B cell (primary cell): ENCODE results near the gene BICDL2. TPM values are rescaled to one million over a fixed set of nuclear protein-coding genes. Genes with fewer than 3 reads are reported as not detected.

Experiments
- ATAC-seq: fragments of 200-7000 bp; cut with Tn5 transposase; one replicate; pipeline ENCODE4 v1.10.0; 2021; ENCODE audit warnings: low read depth, mild to moderate bottlenecking, moderate number of reproducible peaks, moderate library complexity
- CTCF ChIA-PET: fragments of 350-600 bp; sonication (Branson Sonifier 250); formaldehyde crosslinking; loops from one replicate; lab custom pipeline; 2021; ENCODE audit warnings: antibody characterized with exemption, inconsistent platforms; lab: Charles Lee
- POLR2A ChIA-PET: fragments of 350-600 bp; sonication (Branson Sonifier 250); formaldehyde crosslinking; loops from one replicate; lab custom pipeline; 2021; ENCODE audit warnings: antibody characterized with exemption; lab: Charles Lee
- DNase-seq: peaks from one replicate; pipeline ENCODE4 v3.0.0; 2013
- H2AFZ ChIP-seq: 2 replicates; pipeline ENCODE4 v1.6.1; 2012; ENCODE audit warnings: mild to moderate bottlenecking, low read depth, low read length; ENCODE audit not compliant: insufficient read depth, poor library complexity, severe bottlenecking
- H3K27ac ChIP-seq, 2 donors: 1 replicate in 1 of 2; 2 replicates in 1 of 2; pipeline ENCODE4 v1.5.1; 2012 to 2013; ENCODE audit warnings: low read length in 2 of 2, mild to moderate bottlenecking in 2 of 2, moderate library complexity in 1 of 2
- H3K27me3 ChIP-seq, 4 experiments: fragments of 200-600 bp in 1 of 4; sonication (generic) in 1 of 4; replicated peaks in 1 of 4; 1 replicate in 2 of 4; 2 replicates in 2 of 4; pipeline versions ENCODE4 v1.6.1 to v1.7.0; 2013 to 2016; ENCODE audit warnings: low read length in 3 of 4, mild to moderate bottlenecking in 2 of 4, mixed read lengths in 1 of 4, moderate library complexity in 1 of 4; ENCODE audit not compliant: insufficient read depth in 4 of 4, control insufficient read depth in 3 of 4; ENCODE audit errors: control extremely low read depth in 1 of 4
- H3K36me3 ChIP-seq, 2 experiments: replicated peaks in 1 of 2; 1 replicate in 1 of 2; 2 replicates in 1 of 2; pipeline versions ENCODE4 v1.6.1 to v1.7.1; 2013; ENCODE audit warnings: low read length in 1 of 2; ENCODE audit not compliant: insufficient read depth in 2 of 2, control insufficient read depth in 1 of 2; ENCODE audit errors: control extremely low read depth in 1 of 2, extremely low read depth in 1 of 2
- H3K4me1 ChIP-seq, 2 donors: fragments of 200-600 bp in 1 of 2; sonication (generic) in 1 of 2; 1 replicate in 1 of 2; 2 replicates in 1 of 2; pipeline versions ENCODE4 v1.5.1 to v1.6.1; 2013 to 2017; ENCODE audit warnings: low read length in 2 of 2; ENCODE audit not compliant: control insufficient read depth in 2 of 2, insufficient read depth in 2 of 2
- H3K4me2 ChIP-seq: replicated peaks from 2 replicates; pipeline ENCODE3; 2012; ENCODE audit warnings: mild to moderate bottlenecking, low read depth, low read length; ENCODE audit not compliant: poor library complexity, severe bottlenecking
- H3K4me3 ChIP-seq, 5 experiments: fragments of 200-600 bp in 1 of 5; sonication (generic) in 1 of 5; 1 replicate in 3 of 5; 2 replicates in 2 of 5; pipeline versions ENCODE4 v1.5.1 to v1.7.0; 2011 to 2016; ENCODE audit warnings: low read length in 4 of 5, mild to moderate bottlenecking in 4 of 5, low read depth in 2 of 5, control low read depth in 1 of 5, moderate library complexity in 1 of 5; ENCODE audit not compliant: insufficient read depth in 1 of 5; ENCODE audit errors: control extremely low read depth in 1 of 5, extremely low read depth in 1 of 5
- H3K79me2 ChIP-seq: fragments of 200-600 bp; sonication (generic); one replicate; pipeline ENCODE4 v1.6.0; 2016; ENCODE audit warnings: low read length; ENCODE audit not compliant: control insufficient read depth, insufficient read depth
- H3K9ac ChIP-seq: fragments of 200-600 bp; sonication (generic); 2 replicates; pipeline ENCODE4 v1.6.1; 2017; ENCODE audit warnings: mild to moderate bottlenecking, low read length, moderate library complexity
- H3K9me3 ChIP-seq, 3 donors: one replicate each; pipeline versions ENCODE4 v1.6.1 to v1.7.1; 2013; ENCODE audit warnings: low read length in 2 of 3; ENCODE audit not compliant: control insufficient read depth in 2 of 3, insufficient read depth in 1 of 3; ENCODE audit errors: control extremely low read depth in 1 of 3
- H4K20me1 ChIP-seq: 2 replicates; pipeline ENCODE4 v1.6.0; 2012; ENCODE audit warnings: mild to moderate bottlenecking, low read length; ENCODE audit not compliant: insufficient read depth, control insufficient read depth, poor library complexity, severe bottlenecking
- H3K27ac Mint-ChIP-seq: one replicate; pipeline ENCODE4 v1.8.0; 2021; ENCODE audit warnings: mixed read lengths
- H3K27me3 Mint-ChIP-seq: one replicate; pipeline ENCODE4 v1.8.0; 2021; ENCODE audit warnings: mixed read lengths
- H3K4me1 Mint-ChIP-seq: one replicate; pipeline ENCODE4 v1.8.0; 2021; ENCODE audit warnings: mixed read lengths
- H3K4me3 Mint-ChIP-seq: one replicate; pipeline ENCODE4 v1.8.0; 2021; ENCODE audit warnings: mixed read lengths
- H3K9me3 Mint-ChIP-seq: one replicate; pipeline ENCODE4 v1.8.0; 2022; ENCODE audit warnings: mixed read lengths; ENCODE audit not compliant: insufficient read depth
- CTCF ChIP-seq: fragments of 200-600 bp; IDR thresholded peaks from one replicate; pipeline ENCODE4 v1.8.0; 2022; ENCODE audit warnings: antibody characterized with exemption, mild to moderate bottlenecking
- EZH2 ChIP-seq: IDR thresholded peaks from 2 replicates; pipeline ENCODE4 v1.6.1; 2012; ENCODE audit warnings: borderline replicate concordance, low read depth, mild to moderate bottlenecking, moderate library complexity, low read length; ENCODE audit not compliant: insufficient read depth, poor library complexity, severe bottlenecking
- WGBS: methylation state at CpG from one replicate; pipeline ENCODE4 v1.1.5; 2013; ENCODE audit warnings: missing lambda C conversion rate; ENCODE audit not compliant: insufficient coverage; 5-methylcytosine and 5-hydroxymethylcytosine counted together
- intact Hi-C: fragments of 100-400 bp; cut with micrococcal nuclease; formaldehyde crosslinking; loops from one replicate; pipeline ENCODE4 v1.10.0; 2022
- polyA plus RNA-seq: library from polyadenylated mRNA; depleted of rRNA; stranded (reverse); fragments of >200 nt; gene quantifications from 2 replicates; pipeline ENCODE4 v1.2.3, GENCODE V29; 2012
- total RNA-seq, 2 donors: library from RNA; stranded (reverse); fragments of 120-200 nt in 1 of 2; gene quantifications; 1 replicate in 1 of 2; 2 replicates in 1 of 2; pipeline versions ENCODE4 v1.2.3 to v1.2.4, GENCODE V29; 2013 to 2022

Gene BICDL2
- total and polyA plus RNA-seq, 2 donors (not counting 1 experiment from before 2014, with no cell fraction given), result 0.20 TPM; not detected in 1

GRCh38 chr16:3020247-3020603 is 16.5 kb downstream of the BICDL2 start, which contains the start of gene TNFRSF12A:
TNFRSF12A (plus strand) TSS chr16:3020368; CDS start chr16:3020398, 30 bp downstream.
- H2AFZ ChIP-seq, result peak within 1 kb of the TSS; percentile 58
- H3K27ac ChIP-seq, result no peak within 1 kb of the TSS

More at GRCh38 chr16:3020247-3020603, 16.5 kb downstream of the BICDL2 start, which contains the start of gene TNFRSF12A:
- Histone ChIP-seq H3K4me1 (peaks cover 37 to 54% of the 10 kb centered on the region in 2 donors), H3K27me3 (peaks cover 0 to 19% (median 8%) of the 10 kb centered on the region in 4 experiments), H4K20me1 (peaks cover 5% of the 10 kb centered on the region), H3K9ac (peak within 1 kb of the TSS; percentile 70), H3K4me2 (peak within 1 kb of the TSS; percentile 82), H3K4me3 (peak within 1 kb of the TSS; percentile 48 to 68 (median 59)), H3K36me3 (no peaks in the 10 kb centered on the region), H3K9me3 (peaks cover 0 to 4% (median 0%) of the 10 kb centered on the region in 3 donors), H3K79me2 (peaks cover 2% of the 10 kb centered on the region)
- DNase-seq, result peak; percentile 88
- TF ChIP-seq CTCF (no peak), EZH2 (no peak)
- H3K4me1 Mint-ChIP-seq, result peaks cover 44% of the 10 kb centered on the region
- ChIA-PET POLR2A (interaction anchor here (1.1 to 1.4 kb wide), 2 partner anchors 16 to 138 kb away, joined by 5 read pairs; no protein-coding TSS in a partner anchor), CTCF (interaction anchor here (1.5 to 6.9 kb wide), 5 partner anchors 8 to 109 kb away, joined by 5 to 61 read pairs (median 18); no protein-coding TSS in a partner anchor)
- ATAC-seq, result peak; percentile 25
- H3K9me3 Mint-ChIP-seq, result no peaks in the 10 kb centered on the region
- H3K4me3 Mint-ChIP-seq, result peak within 1 kb of the TSS; percentile 90
- peaks cover 9% of the 10 kb centered on the region for H3K27me3 Mint-ChIP-seq
- under 1% methylated on average over 48 of the region's 49 CpGs for WGBS
- intact Hi-C loops, result loop anchor here (1.0 to 10.0 kb wide), 8 partner anchors 8 to 1715 kb away; partner anchors contain the start of genes PAQR4, SRRM2, UBE2I and ZNF174
- peak within 1 kb of the TSS; percentile 88 for H3K27ac Mint-ChIP-seq
